Nephron (organoid): ENCODE data around the gene SMOC1.

Source experiments
- H3K27ac Mint-ChIP-seq, 3 experiments: 2 replicates each; pipeline ENCODE4 v1.8.0; 2020; ENCODE audit warnings: mixed read lengths in 3 of 3, mild to moderate bottlenecking in 2 of 3, moderate library complexity in 1 of 3
- H3K27me3 Mint-ChIP-seq: 2 replicates; pipeline ENCODE4 v1.8.0; 2021; ENCODE audit warnings: low read depth, mild to moderate bottlenecking, moderate library complexity, mixed read lengths
- H3K36me3 Mint-ChIP-seq: 2 replicates; pipeline ENCODE4 v1.8.0; 2020; ENCODE audit warnings: low read depth, mixed read lengths
- H3K4me1 Mint-ChIP-seq: 2 replicates; pipeline ENCODE4 v1.8.0; 2020; ENCODE audit warnings: mixed read lengths
- H3K4me3 Mint-ChIP-seq, 3 experiments: 2 replicates each; pipeline ENCODE4 v1.8.0; 2020; ENCODE audit warnings: mild to moderate bottlenecking in 3 of 3, mixed read lengths in 3 of 3, moderate library complexity in 2 of 3
- H3K9me3 Mint-ChIP-seq: 2 replicates; pipeline ENCODE4 v1.8.0; 2020; ENCODE audit warnings: mixed read lengths
- CTCF ChIP-seq, 3 experiments: fragments of 200-600 bp; sonication (generic); IDR thresholded peaks; one replicate each; pipeline ENCODE4 v1.5.0; 2021; ENCODE audit warnings: antibody characterized with exemption in 3 of 3; ENCODE audit not compliant: unreplicated experiment in 3 of 3

SMOC1 gene

GRCh38 chr14:69877492-69877891, 1.7 kb upstream of the SMOC1 start:
- no peak overlapping the region for H3K27ac Mint-ChIP-seq
- peak overlapping the region; percentile 0 to 7 (median 3) for H3K4me3 Mint-ChIP-seq
- no peaks in the 10 kb centered on the region for H3K36me3 Mint-ChIP-seq
- peaks cover 33% of the 10 kb centered on the region for H3K4me1 Mint-ChIP-seq
- H3K9me3 Mint-ChIP-seq: no peaks in the 10 kb centered on the region
- peaks cover 55% of the 10 kb centered on the region for H3K27me3 Mint-ChIP-seq
- peak; percentile 19 to 47 (median 34) for TF ChIP-seq CTCF (IDR thresholded peaks at IDR 0.05; ENCODE audit: unreplicated experiment in 3 of 3)

GRCh38 chr14:69878251-69878650, 965 bp upstream of the SMOC1 start:
- peaks cover 61% of the 10 kb centered on the region for H3K27me3 Mint-ChIP-seq
- TF ChIP-seq CTCF (IDR thresholded peaks at IDR 0.05; ENCODE audit: unreplicated experiment in 3 of 3): no peak
- H3K27ac Mint-ChIP-seq: no peak overlapping the region
- peaks cover 39% of the 10 kb centered on the region for H3K4me1 Mint-ChIP-seq
- no peaks in the 10 kb centered on the region for H3K36me3 Mint-ChIP-seq
- no peaks in the 10 kb centered on the region for H3K9me3 Mint-ChIP-seq
- H3K4me3 Mint-ChIP-seq: peak overlapping the region; percentile 61 to 70 (median 68)

- Mint-ChIP-seq H3K27me3 (peaks cover 61% of the 10 kb centered on the region), H3K27ac (no peak overlapping the region), H3K4me1 (peaks cover 40% of the 10 kb centered on the region), H3K9me3 (peaks cover 7% of the 10 kb centered on the region), H3K4me3 (peak overlapping the region; percentile 77 to 84 (median 83)), H3K36me3 (peaks cover 3% of the 10 kb centered on the region)
- no peak for TF ChIP-seq CTCF (IDR thresholded peaks at IDR 0.05; ENCODE audit: unreplicated experiment in 3 of 3)
These were observed 850 bp downstream of the SMOC1 start for GRCh38 chr14:69880044-69880487.

- peaks cover 40% of the 10 kb centered on the region for H3K4me1 Mint-ChIP-seq
- peak overlapping the region; percentile 77 to 84 (median 83) for H3K4me3 Mint-ChIP-seq
- peaks cover 3% of the 10 kb centered on the region for H3K36me3 Mint-ChIP-seq
- peak overlapping the region in 2 of 3 experiments; percentile 10 to 58 for H3K27ac Mint-ChIP-seq
- H3K9me3 Mint-ChIP-seq: peaks cover 7% of the 10 kb centered on the region
- H3K27me3 Mint-ChIP-seq: peaks cover 57% of the 10 kb centered on the region
- no peak for TF ChIP-seq CTCF (IDR thresholded peaks at IDR 0.05; ENCODE audit: unreplicated experiment in 3 of 3)
These were observed 1.7 kb downstream of the SMOC1 start for GRCh38 chr14:69880893-69881292.

GRCh38 chr14:69882116-69882864, 3.1 kb downstream of the SMOC1 start:
- Mint-ChIP-seq H3K9me3 (peaks cover 7% of the 10 kb centered on the region), H3K36me3 (peaks cover 3% of the 10 kb centered on the region), H3K4me1 (peaks cover 40% of the 10 kb centered on the region), H3K27ac (peak overlapping the region in 1 of 3 experiments; percentile 20), H3K4me3 (peak overlapping the region; percentile 7 to 84 (median 77)), H3K27me3 (peaks cover 57% of the 10 kb centered on the region)
- TF ChIP-seq CTCF (IDR thresholded peaks at IDR 0.05; ENCODE audit: unreplicated experiment in 3 of 3): no peak

GRCh38 chr14:69882915-69883314, 3.7 kb downstream of the SMOC1 start:
- Mint-ChIP-seq H3K4me1 (peaks cover 36% of the 10 kb centered on the region), H3K27me3 (peaks cover 51% of the 10 kb centered on the region), H3K9me3 (peaks cover 7% of the 10 kb centered on the region), H3K27ac (no peak overlapping the region), H3K4me3 (no peak overlapping the region), H3K36me3 (peaks cover 3% of the 10 kb centered on the region)
- TF ChIP-seq CTCF (IDR thresholded peaks at IDR 0.05; ENCODE audit: unreplicated experiment in 3 of 3): no peak
